Lower lobe of right lung (tissue), 2 donors: Measurements from ENCODE around the gene AGO1. TPM values are rescaled to one million over a fixed set of nuclear protein-coding genes. Genes with fewer than 3 reads are reported as not detected.
"Not testable (repeated sequence)": the region's sequence is repeated elsewhere in the genome, so short reads cannot be mapped to it uniquely, and the experiment has no call there.

Source experiments
- ATAC-seq, 2 donors: fragments of 200-7000 bp; cut with Tn5 transposase; one replicate each; pipeline ENCODE4 v1.9.1; 2020 to 2022; ENCODE audit warnings: mild to moderate bottlenecking in 2 of 2, moderate library complexity in 2 of 2
- DNase-seq: peaks from one replicate; pipeline ENCODE4 v3.0.0-alpha.2; 2020
- H3K27ac ChIP-seq: fragments of 200-600 bp; one replicate; pipeline ENCODE4 v1.8.0; 2022
- H3K27me3 ChIP-seq: fragments of 200-600 bp; one replicate; pipeline ENCODE4 v1.8.0; 2022; ENCODE audit warnings: low read depth
- H3K36me3 ChIP-seq: fragments of 200-600 bp; one replicate; pipeline ENCODE4 v1.8.0; 2022; ENCODE audit warnings: mild to moderate bottlenecking
- H3K4me1 ChIP-seq: fragments of 200-600 bp; one replicate; pipeline ENCODE4 v1.8.0; 2022
- H3K4me3 ChIP-seq: fragments of 200-600 bp; one replicate; pipeline ENCODE4 v1.8.0; 2022; ENCODE audit warnings: mild to moderate bottlenecking
- H3K9me3 ChIP-seq: fragments of 200-600 bp; one replicate; pipeline ENCODE4 v1.8.0; 2022
- CTCF ChIP-seq: fragments of 200-600 bp; IDR thresholded peaks from one replicate; pipeline ENCODE4 v1.8.0; 2022; ENCODE audit warnings: antibody characterized with exemption, mild to moderate bottlenecking
- intact Hi-C: fragments of 100-400 bp; cut with DNase I; formaldehyde crosslinking; loops from one replicate; pipeline ENCODE4 v1.11.0; 2022
- total RNA-seq: library from RNA; stranded (reverse); fragmentation: NEBNext Ultra II Directional; extraction: Animal tissue kit (Norgen Biotek cat#: 25700); gene quantifications from one replicate; pipeline ENCODE4 v1.2.1, GENCODE V29; 2021
- donor health status: DM: no; HTN: yes; CAD: no; lungs with severe emphysema.

AGO1 gene
- total RNA-seq, 1 donor from 2014 or later: 26.9 TPM

DNA sequence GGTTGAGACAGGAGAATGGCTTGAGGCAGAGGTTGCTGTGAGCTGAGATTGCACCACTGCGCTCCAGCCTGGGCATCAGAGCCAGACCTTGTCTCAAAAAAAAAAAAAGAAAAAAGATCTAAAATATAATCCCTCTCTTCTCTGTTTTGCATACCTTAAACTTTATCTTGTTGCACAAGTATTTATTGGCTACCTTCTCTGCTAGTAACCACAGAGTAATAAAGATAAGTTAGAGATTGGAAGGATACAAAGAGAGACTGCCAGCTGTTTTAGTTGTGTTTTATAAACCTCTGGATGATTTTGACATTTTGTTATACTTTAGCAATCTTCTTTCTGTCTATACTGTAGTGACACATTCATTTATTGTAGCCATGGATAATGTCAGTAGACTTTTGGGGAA is 75.5 kb downstream of the AGO1 start:
- no peaks in the 10 kb centered on the region for H3K4me1 ChIP-seq
- H3K27me3 ChIP-seq: no peaks in the 10 kb centered on the region
- no peak overlapping the region for H3K4me3 ChIP-seq
- intact Hi-C loops: no loop called here
- no peaks in the 10 kb centered on the region for H3K9me3 ChIP-seq
- TF ChIP-seq CTCF: no peak
- H3K27ac ChIP-seq: no peak overlapping the region
- ATAC-seq (no peak), DNase-seq (no peak)
- H3K36me3 ChIP-seq: peaks cover 14% of the 10 kb centered on the region

DNA sequence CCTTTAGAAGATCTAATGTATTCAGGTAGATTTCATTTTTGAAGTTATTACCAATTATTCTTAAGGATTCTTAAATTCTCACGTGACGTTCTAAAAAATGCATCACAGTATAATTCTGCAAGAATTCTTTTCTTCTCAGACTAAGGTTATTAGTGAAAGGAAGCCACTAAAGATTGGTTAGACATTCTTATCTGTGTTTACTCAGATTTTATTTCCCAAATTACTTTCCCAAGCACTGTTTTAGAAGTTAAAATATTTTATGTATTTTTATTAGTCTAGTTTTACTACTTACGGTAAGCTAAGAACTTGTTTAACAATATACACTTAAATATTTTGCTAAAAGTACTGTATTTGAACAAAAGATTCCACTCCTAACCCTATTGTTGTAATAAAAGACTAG is 76.3 kb downstream of the AGO1 start:
- H3K27me3 ChIP-seq: no peaks in the 10 kb centered on the region
- TF ChIP-seq CTCF: no peak
- H3K4me1 ChIP-seq: no peaks in the 10 kb centered on the region
- peaks cover 14% of the 10 kb centered on the region for H3K36me3 ChIP-seq
- H3K27ac ChIP-seq: no peak overlapping the region
- H3K9me3 ChIP-seq: no peaks in the 10 kb centered on the region
- DNase-seq (no peak), ATAC-seq (no peak)
- intact Hi-C loops: no loop called here
- no peak overlapping the region for H3K4me3 ChIP-seq

DNA sequence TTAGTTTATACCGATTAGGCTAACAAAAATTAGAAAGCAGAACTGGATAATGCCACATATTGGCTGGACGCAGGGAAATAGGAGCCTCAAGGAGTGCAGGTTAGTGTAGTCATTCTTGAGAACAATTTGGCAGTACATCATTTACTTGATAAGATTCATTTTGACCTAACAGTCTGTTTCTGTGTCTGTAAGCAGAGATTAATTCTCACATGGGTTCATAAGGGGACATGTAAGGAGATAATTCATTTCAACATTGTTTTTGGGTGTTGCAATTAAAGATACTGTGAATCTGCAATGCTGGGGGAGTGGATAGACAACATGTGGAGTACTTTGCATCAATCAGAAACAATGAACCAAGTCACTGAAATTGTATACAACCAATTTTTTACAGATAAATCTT is 79.9 kb downstream of the AGO1 start:
- Histone ChIP-seq H3K9me3 (no peaks in the 10 kb centered on the region), H3K4me1 (no peaks in the 10 kb centered on the region), H3K27me3 (no peaks in the 10 kb centered on the region), H3K27ac (no peak overlapping the region), H3K4me3 (no peak overlapping the region), H3K36me3 (peaks cover 11% of the 10 kb centered on the region)
- DNase-seq (no peak), ATAC-seq (no peak)
- intact Hi-C loops: no loop called here
- TF ChIP-seq CTCF: no peak

GRCh38 chr1:35964277-35964676 is 81.3 kb downstream of the AGO1 start:
- peaks cover 19% of the 10 kb centered on the region for H3K36me3 ChIP-seq
- H3K27ac ChIP-seq, ATAC-seq, intact Hi-C loops, H3K4me3 ChIP-seq, H3K9me3 ChIP-seq, DNase-seq, H3K4me1 ChIP-seq, H3K27me3 ChIP-seq: not testable (repeated sequence)

DNA sequence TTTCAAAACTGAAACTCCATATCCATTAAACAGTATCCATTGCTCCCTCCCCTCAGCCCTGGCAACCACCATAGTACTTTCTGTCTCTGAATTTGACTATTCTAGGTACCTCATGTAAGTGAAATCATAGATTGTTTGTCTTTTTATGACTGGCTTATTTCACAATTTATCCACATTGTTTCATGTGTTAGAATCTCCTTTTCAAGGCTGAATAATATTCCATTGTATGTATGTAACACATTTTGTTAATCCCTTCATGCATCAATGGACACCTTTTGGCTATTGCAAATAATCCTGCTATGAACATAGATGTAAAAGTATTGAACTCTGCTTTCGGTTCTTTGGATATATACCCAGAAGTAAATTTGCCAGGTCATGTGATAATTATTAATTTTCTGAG is 85.4 kb downstream of the AGO1 start:
- no peak for DNase-seq
- TF ChIP-seq CTCF: no peak
- Histone ChIP-seq H3K27ac (no peak overlapping the region), H3K27me3 (no peaks in the 10 kb centered on the region), H3K4me3 (no peak overlapping the region), H3K9me3 (no peaks in the 10 kb centered on the region), H3K4me1 (no peaks in the 10 kb centered on the region), H3K36me3 (peaks cover 34% of the 10 kb centered on the region)
- intact Hi-C loops: no loop called here
- ATAC-seq: no peak

DNA sequence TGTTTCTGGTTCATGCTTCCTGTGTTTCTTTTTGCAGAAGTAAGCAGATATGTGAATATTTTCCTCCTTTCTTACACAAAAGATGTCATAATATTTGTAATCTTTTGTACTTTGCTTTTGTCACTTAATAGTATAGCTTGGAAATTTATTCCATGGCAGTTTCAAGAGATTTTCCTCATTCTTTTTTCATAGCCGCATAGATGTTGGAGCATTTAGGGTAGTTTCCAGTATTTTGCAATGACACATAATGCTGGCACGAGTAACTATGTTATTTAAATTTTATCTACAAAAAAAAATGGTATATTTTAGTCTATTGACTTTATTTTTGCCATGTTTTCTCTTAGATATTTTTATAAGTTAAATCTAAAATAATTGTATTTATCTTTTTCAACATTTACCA is 88.6 kb downstream of the AGO1 start:
- TF ChIP-seq CTCF: no peak
- Histone ChIP-seq H3K9me3 (no peaks in the 10 kb centered on the region), H3K27ac (no peak overlapping the region), H3K4me3 (no peak overlapping the region), H3K4me1 (no peaks in the 10 kb centered on the region), H3K27me3 (no peaks in the 10 kb centered on the region), H3K36me3 (peaks cover 51% of the 10 kb centered on the region)
- no peak for ATAC-seq
- intact Hi-C loops: no loop called here
- no peak for DNase-seq

DNA sequence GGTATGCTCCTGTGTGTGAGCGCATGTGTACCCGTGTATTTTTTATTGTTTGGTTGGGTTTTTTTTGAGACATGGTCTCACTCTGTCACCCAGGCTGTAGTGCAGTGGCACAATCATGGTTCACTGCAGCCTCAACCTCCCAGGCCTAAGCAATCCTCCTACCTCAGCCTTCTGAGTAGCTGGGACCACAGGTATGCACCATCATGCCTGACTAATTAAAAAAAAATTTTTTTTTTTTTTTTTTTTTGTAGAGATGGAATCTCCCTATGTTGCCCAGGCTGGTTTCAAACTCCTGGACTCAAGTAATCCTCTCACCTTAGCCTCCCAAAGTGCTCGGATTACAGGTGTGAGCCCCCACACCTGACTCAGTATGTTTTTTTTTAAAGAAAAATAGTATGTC is 89.6 kb downstream of the AGO1 start:
- H3K27ac ChIP-seq, intact Hi-C loops, H3K9me3 ChIP-seq, ATAC-seq, DNase-seq, H3K4me3 ChIP-seq, H3K27me3 ChIP-seq, H3K4me1 ChIP-seq: not testable (repeated sequence)
- H3K36me3 ChIP-seq: peaks cover 48% of the 10 kb centered on the region
